Measurements from ENCODE around the gene CEP41.

- TF ChIP-seq ZNF121 (CRISPR knock-in tag; IDR thresholded peaks at IDR 0.05) (no peak), ZNF232 (CRISPR knock-in tag; IDR thresholded peaks at IDR 0.05) (no peak), ESRRA (CRISPR knock-in tag; IDR thresholded peaks at IDR 0.05; ENCODE audit: borderline replicate concordance) (no peak), ZNF425 (CRISPR knock-in tag; conservative IDR thresholded peaks at IDR 0.05) (no peak), USF2 (CRISPR knock-in tag; IDR thresholded peaks at IDR 0.05) (no peak)
- TF ChIP-seq, protein P1, sequence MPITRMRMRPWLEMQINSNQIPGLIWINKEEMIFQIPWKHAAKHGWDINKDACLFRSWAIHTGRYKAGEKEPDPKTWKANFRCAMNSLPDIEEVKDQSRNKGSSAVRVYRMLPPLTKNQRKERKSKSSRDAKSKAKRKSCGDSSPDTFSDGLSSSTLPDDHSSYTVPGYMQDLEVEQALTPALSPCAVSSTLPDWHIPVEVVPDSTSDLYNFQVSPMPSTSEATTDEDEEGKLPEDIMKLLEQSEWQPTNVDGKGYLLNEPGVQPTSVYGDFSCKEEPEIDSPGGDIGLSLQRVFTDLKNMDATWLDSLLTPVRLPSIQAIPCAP (CRISPR knock-in tag; IDR thresholded peaks at IDR 0.05), result no peak
- TF ChIP-seq, protein P2, sequence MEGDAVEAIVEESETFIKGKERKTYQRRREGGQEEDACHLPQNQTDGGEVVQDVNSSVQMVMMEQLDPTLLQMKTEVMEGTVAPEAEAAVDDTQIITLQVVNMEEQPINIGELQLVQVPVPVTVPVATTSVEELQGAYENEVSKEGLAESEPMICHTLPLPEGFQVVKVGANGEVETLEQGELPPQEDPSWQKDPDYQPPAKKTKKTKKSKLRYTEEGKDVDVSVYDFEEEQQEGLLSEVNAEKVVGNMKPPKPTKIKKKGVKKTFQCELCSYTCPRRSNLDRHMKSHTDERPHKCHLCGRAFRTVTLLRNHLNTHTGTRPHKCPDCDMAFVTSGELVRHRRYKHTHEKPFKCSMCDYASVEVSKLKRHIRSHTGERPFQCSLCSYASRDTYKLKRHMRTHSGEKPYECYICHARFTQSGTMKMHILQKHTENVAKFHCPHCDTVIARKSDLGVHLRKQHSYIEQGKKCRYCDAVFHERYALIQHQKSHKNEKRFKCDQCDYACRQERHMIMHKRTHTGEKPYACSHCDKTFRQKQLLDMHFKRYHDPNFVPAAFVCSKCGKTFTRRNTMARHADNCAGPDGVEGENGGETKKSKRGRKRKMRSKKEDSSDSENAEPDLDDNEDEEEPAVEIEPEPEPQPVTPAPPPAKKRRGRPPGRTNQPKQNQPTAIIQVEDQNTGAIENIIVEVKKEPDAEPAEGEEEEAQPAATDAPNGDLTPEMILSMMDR (IDR thresholded peaks at IDR 0.05), result no peak
These were observed 82.3 kb downstream of the CEP41 start for GRCh38 chr7:130358471-130358870.
